Hepatocyte (in vitro differentiated cells): ENCODE measurements around the gene MYDGF.

Experiments
- CTCF ChIP-seq: fragments of 200-600 bp; sonication (generic); IDR thresholded peaks from 2 replicates; pipeline ENCODE4 v1.5.1; 2016; ENCODE audit warnings: antibody characterized with exemption, mild to moderate bottlenecking; ENCODE audit not compliant: poor library complexity
- EZH2 ChIP-seq: fragments of 200-600 bp; sonication (generic); IDR thresholded peaks from 2 replicates; pipeline ENCODE4 v1.6.1; 2016; ENCODE audit warnings: antibody characterized with exemption, mild to moderate bottlenecking, borderline replicate concordance
- EZH2phosphoT487 ChIP-seq: fragments of 200-600 bp; sonication (generic); IDR thresholded peaks from one replicate; pipeline ENCODE4 v1.6.1; 2018; ENCODE audit warnings: antibody characterized with exemption, mild to moderate bottlenecking, low read depth, moderate library complexity; ENCODE audit not compliant: unreplicated experiment, severe bottlenecking

- no peak for TF ChIP-seq CTCF
- TF ChIP-seq EZH2phosphoT487: no peak
- TF ChIP-seq EZH2: no peak
Observed at GRCh38 chr19:4669723-4670480, at the start of gene MYDGF.
